Upper lobe of right lung (tissue), 1 donor: ENCODE measurements around the gene CTDSPL. TPM values are rescaled to one million over a fixed set of nuclear protein-coding genes. Genes with fewer than 3 reads are reported as not detected.
"Not testable (repeated sequence)": the region's sequence is repeated elsewhere in the genome, so short reads cannot be mapped to it uniquely, and the experiment has no call there.

Experiments
- ATAC-seq: fragments of 200-7000 bp; cut with Tn5 transposase; one replicate; pipeline ENCODE4 v1.9.1; 2020; ENCODE audit warnings: mild to moderate bottlenecking, moderate library complexity
- DNase-seq: peaks from one replicate; pipeline ENCODE4 v3.0.0-alpha.2; 2020
- H3K27ac ChIP-seq: fragments of 200-600 bp; one replicate; pipeline ENCODE4 v1.8.0; 2022
- H3K27me3 ChIP-seq: fragments of 200-600 bp; one replicate; pipeline ENCODE4 v1.8.0; 2022; ENCODE audit warnings: mild to moderate bottlenecking
- H3K36me3 ChIP-seq: fragments of 200-600 bp; one replicate; pipeline ENCODE4 v1.8.0; 2022
- H3K4me1 ChIP-seq: fragments of 200-600 bp; one replicate; pipeline ENCODE4 v1.8.0; 2022
- H3K4me3 ChIP-seq: fragments of 200-600 bp; one replicate; pipeline ENCODE4 v1.8.0; 2022; ENCODE audit warnings: mild to moderate bottlenecking
- H3K9me3 ChIP-seq: fragments of 200-600 bp; one replicate; pipeline ENCODE4 v1.8.0; 2022
- CTCF ChIP-seq: fragments of 200-600 bp; IDR thresholded peaks from one replicate; pipeline ENCODE4 v1.8.0; 2022; ENCODE audit warnings: antibody characterized with exemption
- intact Hi-C: fragments of 100-400 bp; cut with DNase I; formaldehyde crosslinking; loops from one replicate; pipeline ENCODE4 v1.11.0; 2022
- total RNA-seq: library from RNA; stranded (reverse); fragmentation: NEBNext Ultra II Directional; extraction: Animal tissue kit (Norgen Biotek cat#: 25700); gene quantifications from one replicate; pipeline ENCODE4 v1.2.1, GENCODE V29; 2021
- donor health status: DM: no; HTN: yes; CAD: no; lungs with severe emphysema.

The CTDSPL gene
- total RNA-seq, 1 donor from 2014 or later, result 78.6 TPM

GRCh38 chr3:37969596-37970100 lies 108.0 kb downstream of the CTDSPL start:
- no peaks in the 10 kb centered on the region for H3K27me3 ChIP-seq
- no peaks in the 10 kb centered on the region for H3K9me3 ChIP-seq
- H3K4me3 ChIP-seq, result no peak overlapping the region
- H3K4me1 ChIP-seq, result peaks cover 26% of the 10 kb centered on the region
- no peak overlapping the region for H3K27ac ChIP-seq
- no peak for ATAC-seq
- TF ChIP-seq CTCF, result no peak
- no peak for DNase-seq
- intact Hi-C loops, result loop anchor here (5.0 kb wide), 1 partner anchor 112 kb away; no protein-coding TSS in a partner anchor
- H3K36me3 ChIP-seq, result peaks cover 4% of the 10 kb centered on the region

GRCh38 chr3:37970802-37971201 lies 109.1 kb downstream of the CTDSPL start:
- Histone ChIP-seq H3K27ac (no peak overlapping the region), H3K36me3 (peaks cover 4% of the 10 kb centered on the region), H3K27me3 (no peaks in the 10 kb centered on the region), H3K4me1 (peaks cover 24% of the 10 kb centered on the region), H3K9me3 (no peaks in the 10 kb centered on the region), H3K4me3 (no peak overlapping the region)
- intact Hi-C loops, result no loop called here
- no peak for DNase-seq
- ATAC-seq, result no peak
- TF ChIP-seq CTCF, result no peak

GRCh38 chr3:37971467-37971866 lies 109.8 kb downstream of the CTDSPL start:
- peaks cover 24% of the 10 kb centered on the region for H3K4me1 ChIP-seq
- intact Hi-C loops, result no loop called here
- peaks cover 11% of the 10 kb centered on the region for H3K36me3 ChIP-seq
- no peak overlapping the region for H3K27ac ChIP-seq
- ATAC-seq, result no peak
- TF ChIP-seq CTCF, result no peak
- no peaks in the 10 kb centered on the region for H3K9me3 ChIP-seq
- H3K4me3 ChIP-seq, result no peak overlapping the region
- no peak for DNase-seq
- no peaks in the 10 kb centered on the region for H3K27me3 ChIP-seq

GRCh38 chr3:37972056-37972455 lies 110.4 kb downstream of the CTDSPL start:
- ATAC-seq, H3K27me3 ChIP-seq, H3K27ac ChIP-seq, H3K9me3 ChIP-seq, intact Hi-C loops, DNase-seq, H3K4me3 ChIP-seq: not testable (repeated sequence)
- peaks cover 17% of the 10 kb centered on the region for H3K36me3 ChIP-seq
- H3K4me1 ChIP-seq, result peaks cover 22% of the 10 kb centered on the region

- Histone ChIP-seq H3K4me1 (peaks cover 16% of the 10 kb centered on the region), H3K9me3 (no peaks in the 10 kb centered on the region), H3K27me3 (no peaks in the 10 kb centered on the region), H3K4me3 (no peak overlapping the region), H3K27ac (no peak overlapping the region), H3K36me3 (peaks cover 21% of the 10 kb centered on the region)
- DNase-seq (no peak), ATAC-seq (no peak)
- TF ChIP-seq CTCF, result no peak
- intact Hi-C loops, result no loop called here
Measured at GRCh38 chr3:37973246-37974054, 111.8 kb downstream of the CTDSPL start.
